PC-9 (cell line): Measurements from ENCODE around the gene SHISAL2A.

Experiments used
- CTCF ChIP-seq: fragments of 200-600 bp; sonication (generic); conservative IDR thresholded peaks from 2 replicates; pipeline ENCODE4 v1.6.1; 2017; ENCODE audit warnings: mixed run types, antibody characterized with exemption, mild to moderate bottlenecking, moderate library complexity
- EZH2 ChIP-seq: fragments of 200-600 bp; sonication (generic); IDR thresholded peaks from 2 replicates; pipeline ENCODE4 v1.8.0; 2017; ENCODE audit warnings: antibody characterized with exemption, low read depth

- no peak for TF ChIP-seq CTCF
- no peak for TF ChIP-seq EZH2
Observed at GRCh38 chr1:52677076-52677806, 44.3 kb downstream of the SHISAL2A start.
